ENCODE data around the gene CTNNA3. TPM values are rescaled to one million over a fixed set of nuclear protein-coding genes. Genes with fewer than 3 reads are reported as not detected.

The CTNNA3 gene
- total and polyA plus RNA-seq, 5 donors from 2014 or later, result not detected

- DNase-seq, result no peak
- H3K4me1 ChIP-seq (ENCODE audit: control insufficient read depth, insufficient read depth, low read length, poor library complexity, severe bottlenecking), result no peaks in the 10 kb centered on the region
- Mint-ChIP-seq H3K9me3 (peaks cover 0 to 10% (median 2%) of the 10 kb centered on the region in 7 donors), H3K27me3 (no peaks in the 10 kb centered on the region), H3K27ac (no peak overlapping the region), H3K4me1 (no peaks in the 10 kb centered on the region), H3K4me3 (no peak overlapping the region), H3K36me3 (no peaks in the 10 kb centered on the region)
- H3K4me3 ChIP-seq (ENCODE audit: low read depth, low read length), result no peak overlapping the region
- ATAC-seq (ENCODE audit: low read depth in 2 of 2), result no peak
- no peaks in the 10 kb centered on the region for H3K9me3 ChIP-seq (ENCODE audit: control insufficient read depth in 2 of 2, low read length in 2 of 2)
- H3K27me3 ChIP-seq (ENCODE audit: control insufficient read depth, insufficient read depth, low read length), result no peaks in the 10 kb centered on the region
- no peak overlapping the region for H3K27ac ChIP-seq (ENCODE audit: insufficient read depth, low read length, poor library complexity, severe bottlenecking)
- H3K36me3 ChIP-seq (ENCODE audit: control insufficient read depth, insufficient read depth, low read length), result no peaks in the 10 kb centered on the region
Observed at GRCh38 chr10:66215920-66216319, 1480.1 kb downstream of the CTNNA3 start.

GRCh38 chr10:66214721-66215404 lies 1481.1 kb downstream of the CTNNA3 start:
- no peaks in the 10 kb centered on the region for H3K36me3 Mint-ChIP-seq
- H3K27me3 Mint-ChIP-seq, result no peaks in the 10 kb centered on the region
- no peaks in the 10 kb centered on the region for H3K4me1 ChIP-seq (ENCODE audit: control insufficient read depth, insufficient read depth, low read length, poor library complexity, severe bottlenecking)
- no peak overlapping the region for H3K27ac ChIP-seq (ENCODE audit: insufficient read depth, low read length, poor library complexity, severe bottlenecking)
- H3K27me3 ChIP-seq (ENCODE audit: control insufficient read depth, insufficient read depth, low read length), result no peaks in the 10 kb centered on the region
- no peak for DNase-seq
- no peaks in the 10 kb centered on the region for H3K36me3 ChIP-seq (ENCODE audit: control insufficient read depth, insufficient read depth, low read length)
- no peaks in the 10 kb centered on the region for H3K4me1 Mint-ChIP-seq
- no peaks in the 10 kb centered on the region for H3K9me3 ChIP-seq (ENCODE audit: control insufficient read depth in 2 of 2, low read length in 2 of 2)
- H3K4me3 ChIP-seq (ENCODE audit: low read depth, low read length), result no peak overlapping the region
- peaks cover 0 to 10% (median 2%) of the 10 kb centered on the region in 7 donors for H3K9me3 Mint-ChIP-seq
- no peak for ATAC-seq (ENCODE audit: low read depth in 2 of 2)
- no peak overlapping the region for H3K27ac Mint-ChIP-seq
- H3K4me3 Mint-ChIP-seq, result no peak overlapping the region

GRCh38 chr10:66209025-66209424 lies 1487.0 kb downstream of the CTNNA3 start:
- no peaks in the 10 kb centered on the region for H3K36me3 Mint-ChIP-seq
- H3K4me1 Mint-ChIP-seq, result no peaks in the 10 kb centered on the region
- peaks cover 0 to 2% (median 0%) of the 10 kb centered on the region in 7 donors for H3K9me3 Mint-ChIP-seq
- no peak overlapping the region for H3K4me3 ChIP-seq (ENCODE audit: low read depth, low read length)
- no peaks in the 10 kb centered on the region for H3K4me1 ChIP-seq (ENCODE audit: control insufficient read depth, insufficient read depth, low read length, poor library complexity, severe bottlenecking)
- no peak overlapping the region for H3K27ac ChIP-seq (ENCODE audit: insufficient read depth, low read length, poor library complexity, severe bottlenecking)
- no peaks in the 10 kb centered on the region for H3K27me3 ChIP-seq (ENCODE audit: control insufficient read depth, insufficient read depth, low read length)
- H3K27me3 Mint-ChIP-seq, result no peaks in the 10 kb centered on the region
- H3K27ac Mint-ChIP-seq, result no peak overlapping the region
- no peaks in the 10 kb centered on the region for H3K36me3 ChIP-seq (ENCODE audit: control insufficient read depth, insufficient read depth, low read length)
- no peaks in the 10 kb centered on the region for H3K9me3 ChIP-seq (ENCODE audit: control insufficient read depth in 2 of 2, low read length in 2 of 2)
- DNase-seq (no peak), ATAC-seq (ENCODE audit: low read depth in 2 of 2) (no peak)
- no peak overlapping the region for H3K4me3 Mint-ChIP-seq

DNA sequence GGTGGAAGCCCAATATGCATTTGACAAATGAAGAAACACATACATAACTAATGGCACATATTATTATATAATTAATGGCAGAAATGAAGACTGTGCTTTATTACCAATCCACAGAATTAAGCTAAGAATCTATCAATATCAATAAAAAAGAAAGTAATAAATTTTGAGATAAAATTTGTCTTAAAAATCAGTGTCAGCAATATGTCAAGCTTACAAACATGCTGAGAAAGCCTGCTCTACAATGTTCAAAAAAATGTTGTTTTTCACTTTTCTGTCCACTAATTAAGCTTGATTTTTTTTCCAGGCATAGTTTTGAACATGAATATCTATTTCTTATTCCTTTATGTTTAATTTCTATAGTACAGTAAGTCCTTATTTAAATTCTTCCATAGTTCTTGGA lies 1491.2 kb downstream of the CTNNA3 start:
- Mint-ChIP-seq H3K27me3 (no peaks in the 10 kb centered on the region), H3K36me3 (no peaks in the 10 kb centered on the region), H3K27ac (no peak overlapping the region), H3K4me1 (no peaks in the 10 kb centered on the region), H3K9me3 (peaks cover 0 to 11% (median 0%) of the 10 kb centered on the region in 7 donors), H3K4me3 (no peak overlapping the region)
- Histone ChIP-seq H3K27ac (ENCODE audit: insufficient read depth, low read length, poor library complexity, severe bottlenecking) (no peak overlapping the region), H3K4me1 (ENCODE audit: control insufficient read depth, insufficient read depth, low read length, poor library complexity, severe bottlenecking) (no peaks in the 10 kb centered on the region), H3K9me3 (ENCODE audit: control insufficient read depth in 2 of 2, low read length in 2 of 2) (no peaks in the 10 kb centered on the region), H3K36me3 (ENCODE audit: control insufficient read depth, insufficient read depth, low read length) (no peaks in the 10 kb centered on the region), H3K4me3 (ENCODE audit: low read depth, low read length) (no peak overlapping the region), H3K27me3 (ENCODE audit: control insufficient read depth, insufficient read depth, low read length) (no peaks in the 10 kb centered on the region)
- DNase-seq, result no peak
- ATAC-seq (ENCODE audit: low read depth in 2 of 2), result no peak

- no peaks in the 10 kb centered on the region for H3K36me3 Mint-ChIP-seq
- ATAC-seq (ENCODE audit: low read depth in 2 of 2), result no peak
- no peak overlapping the region for H3K27ac Mint-ChIP-seq
Observed at GRCh38 chr10:66202101-66202500, 1493.9 kb downstream of the CTNNA3 start.

DNA sequence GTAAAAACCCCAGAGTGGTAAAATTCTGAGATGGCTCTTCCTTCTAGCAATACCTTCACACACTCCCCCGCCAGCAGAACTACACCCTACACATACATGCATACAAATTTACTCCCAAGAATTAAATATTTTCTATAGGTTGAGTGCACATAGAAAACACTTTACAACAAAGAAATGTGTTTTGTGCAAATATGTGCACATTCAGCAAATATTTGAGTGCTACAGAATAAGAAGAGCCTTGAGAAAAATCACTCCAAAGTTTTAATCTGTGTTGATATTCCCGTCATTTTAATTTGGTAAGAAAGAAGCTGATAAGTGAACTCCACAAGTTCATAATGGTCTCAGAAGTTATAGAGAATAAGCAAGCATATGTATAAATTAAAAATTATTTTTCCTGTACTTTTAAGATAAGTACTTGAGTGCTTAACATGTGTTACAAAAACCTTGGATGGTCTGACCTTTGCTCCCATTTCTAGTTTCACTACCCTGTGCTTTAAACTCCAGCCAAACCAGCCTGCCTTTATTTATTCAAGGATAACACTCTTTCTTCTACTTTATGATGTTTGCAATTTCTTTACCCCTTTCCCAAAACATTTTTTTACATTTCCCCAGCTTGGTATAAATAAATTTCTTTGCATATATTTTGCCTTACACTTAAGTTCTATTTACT lies 1503.7 kb downstream of the CTNNA3 start:
- no peaks in the 10 kb centered on the region for H3K27me3 ChIP-seq (ENCODE audit: control insufficient read depth, insufficient read depth, low read length)
- no peak overlapping the region for H3K4me3 Mint-ChIP-seq
- H3K36me3 ChIP-seq (ENCODE audit: control insufficient read depth, insufficient read depth, low read length), result no peaks in the 10 kb centered on the region
- no peak for ATAC-seq (ENCODE audit: low read depth in 2 of 2)
- H3K4me1 ChIP-seq (ENCODE audit: control insufficient read depth, insufficient read depth, low read length, poor library complexity, severe bottlenecking), result no peaks in the 10 kb centered on the region
- H3K4me3 ChIP-seq (ENCODE audit: low read depth, low read length), result no peak overlapping the region
- H3K36me3 Mint-ChIP-seq, result no peaks in the 10 kb centered on the region
- no peaks in the 10 kb centered on the region for H3K9me3 ChIP-seq (ENCODE audit: control insufficient read depth in 2 of 2, low read length in 2 of 2)
- H3K27me3 Mint-ChIP-seq, result no peaks in the 10 kb centered on the region
- H3K9me3 Mint-ChIP-seq, result peaks cover 0 to 3% (median 0%) of the 10 kb centered on the region in 7 donors
- H3K4me1 Mint-ChIP-seq, result no peaks in the 10 kb centered on the region
- DNase-seq, result no peak
- H3K27ac ChIP-seq (ENCODE audit: insufficient read depth, low read length, poor library complexity, severe bottlenecking), result no peak overlapping the region
- H3K27ac Mint-ChIP-seq, result no peak overlapping the region

More at GRCh38 chr10:66202101-66202500, 1493.9 kb downstream of the CTNNA3 start:
- H3K4me3 Mint-ChIP-seq, result no peak overlapping the region
- Histone ChIP-seq H3K4me3 (ENCODE audit: low read depth, low read length) (no peak overlapping the region), H3K36me3 (ENCODE audit: control insufficient read depth, insufficient read depth, low read length) (no peaks in the 10 kb centered on the region), H3K27ac (ENCODE audit: insufficient read depth, low read length, poor library complexity, severe bottlenecking) (no peak overlapping the region), H3K4me1 (ENCODE audit: control insufficient read depth, insufficient read depth, low read length, poor library complexity, severe bottlenecking) (no peaks in the 10 kb centered on the region), H3K27me3 (ENCODE audit: control insufficient read depth, insufficient read depth, low read length) (no peaks in the 10 kb centered on the region), H3K9me3 (ENCODE audit: control insufficient read depth in 2 of 2, low read length in 2 of 2) (no peaks in the 10 kb centered on the region)
- H3K27me3 Mint-ChIP-seq, result no peaks in the 10 kb centered on the region
- H3K9me3 Mint-ChIP-seq, result peaks cover 0 to 11% (median 0%) of the 10 kb centered on the region in 7 donors
- H3K4me1 Mint-ChIP-seq, result no peaks in the 10 kb centered on the region
- no peak for DNase-seq

DNA sequence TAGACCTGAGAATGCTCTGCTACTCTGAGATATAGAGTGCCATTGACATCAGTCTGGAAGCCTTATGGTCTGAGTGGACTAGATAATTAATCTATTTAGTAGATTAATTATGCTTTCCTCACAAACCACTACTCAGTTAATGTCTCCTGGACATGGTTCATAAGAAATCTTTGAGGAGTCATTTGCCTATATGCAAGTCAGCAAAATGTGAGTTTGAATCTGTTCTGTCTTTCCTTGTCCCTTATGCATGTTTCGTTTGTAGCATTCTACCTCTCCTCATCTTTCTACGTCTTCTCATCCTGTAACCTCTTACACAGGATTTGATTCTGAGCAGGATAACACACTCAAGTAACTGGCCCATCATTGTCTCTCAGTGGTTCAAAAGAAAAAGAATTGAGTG lies 1505.6 kb downstream of the CTNNA3 start:
- Mint-ChIP-seq H3K27me3 (no peaks in the 10 kb centered on the region), H3K27ac (no peak overlapping the region), H3K9me3 (peaks cover 0 to 1% (median 0%) of the 10 kb centered on the region in 7 donors), H3K4me1 (no peaks in the 10 kb centered on the region), H3K4me3 (no peak overlapping the region), H3K36me3 (no peaks in the 10 kb centered on the region)
- Histone ChIP-seq H3K27ac (ENCODE audit: insufficient read depth, low read length, poor library complexity, severe bottlenecking) (no peak overlapping the region), H3K36me3 (ENCODE audit: control insufficient read depth, insufficient read depth, low read length) (no peaks in the 10 kb centered on the region), H3K27me3 (ENCODE audit: control insufficient read depth, insufficient read depth, low read length) (no peaks in the 10 kb centered on the region), H3K4me3 (ENCODE audit: low read depth, low read length) (no peak overlapping the region), H3K9me3 (ENCODE audit: control insufficient read depth in 2 of 2, low read length in 2 of 2) (no peaks in the 10 kb centered on the region), H3K4me1 (ENCODE audit: control insufficient read depth, insufficient read depth, low read length, poor library complexity, severe bottlenecking) (no peaks in the 10 kb centered on the region)
- ATAC-seq (ENCODE audit: low read depth in 2 of 2), result no peak
- DNase-seq, result no peak

GRCh38 chr10:66189271-66189670 lies 1506.7 kb downstream of the CTNNA3 start:
- Mint-ChIP-seq H3K36me3 (no peaks in the 10 kb centered on the region), H3K27ac (no peak overlapping the region), H3K4me3 (no peak overlapping the region), H3K4me1 (no peaks in the 10 kb centered on the region), H3K9me3 (peaks cover 0 to 1% (median 0%) of the 10 kb centered on the region in 7 donors), H3K27me3 (no peaks in the 10 kb centered on the region)
- DNase-seq (no peak), ATAC-seq (ENCODE audit: low read depth in 2 of 2) (no peak)
- no peaks in the 10 kb centered on the region for H3K4me1 ChIP-seq (ENCODE audit: control insufficient read depth, insufficient read depth, low read length, poor library complexity, severe bottlenecking)
- no peaks in the 10 kb centered on the region for H3K9me3 ChIP-seq (ENCODE audit: control insufficient read depth in 2 of 2, low read length in 2 of 2)
- H3K27ac ChIP-seq (ENCODE audit: insufficient read depth, low read length, poor library complexity, severe bottlenecking), result no peak overlapping the region
- H3K36me3 ChIP-seq (ENCODE audit: control insufficient read depth, insufficient read depth, low read length), result no peaks in the 10 kb centered on the region
- H3K4me3 ChIP-seq (ENCODE audit: low read depth, low read length), result no peak overlapping the region
- no peaks in the 10 kb centered on the region for H3K27me3 ChIP-seq (ENCODE audit: control insufficient read depth, insufficient read depth, low read length)
